Kidney glomerular epithelial cell (primary cell): ENCODE data around the gene MTHFS.
"Not testable (repeated sequence)": the region's sequence is repeated elsewhere in the genome, so short reads cannot be mapped to it uniquely, and the experiment has no call there.

Experiments used
- DNase-seq: peaks from one replicate; lab custom pipeline; 2025; lab: John Stamatoyannopoulos, UW

The MTHFS gene

DNA sequence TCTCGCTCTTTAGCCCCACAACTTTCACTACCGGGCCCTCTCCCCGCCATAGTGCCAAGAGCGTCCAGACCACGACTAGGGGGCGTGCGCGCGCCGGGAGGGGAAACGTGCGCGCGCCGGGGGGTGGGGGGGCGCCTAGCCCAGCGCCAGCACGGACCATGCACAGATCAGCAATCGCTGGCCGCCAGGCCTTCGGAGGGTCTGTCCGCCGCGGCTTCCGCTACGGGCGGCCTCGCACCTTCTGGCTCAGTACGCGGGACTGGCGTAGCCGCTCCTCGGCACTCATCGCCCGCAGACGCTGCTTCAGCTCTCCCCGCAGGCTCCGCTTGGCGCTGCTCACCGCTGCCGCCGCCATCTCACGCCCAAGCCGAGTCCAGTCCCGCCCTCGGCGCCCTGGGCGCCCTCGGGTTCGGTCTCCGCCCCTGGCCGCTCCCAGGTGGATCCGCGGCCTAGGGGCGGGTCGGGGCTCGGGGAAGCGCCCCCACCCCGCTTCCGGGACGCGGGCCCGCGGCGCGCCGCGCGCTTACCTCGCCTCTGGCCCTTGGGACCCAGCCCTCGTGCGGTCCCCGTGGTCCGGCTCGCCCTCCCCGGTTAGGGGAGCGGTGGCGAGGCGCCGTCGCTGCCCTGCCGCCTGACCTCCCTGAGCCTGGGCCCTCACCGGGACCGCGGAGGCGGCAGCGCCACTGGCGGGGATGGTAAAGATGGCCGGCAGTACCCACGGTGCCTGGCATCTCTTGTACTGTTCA lies at the start of gene MTHFS:
MTHFS (minus strand) TSS at position 381 of the 746 bp plus-strand sequence; CDS start at position 355, 26 bp downstream.
- peak; percentile 68 for DNase-seq

DNA sequence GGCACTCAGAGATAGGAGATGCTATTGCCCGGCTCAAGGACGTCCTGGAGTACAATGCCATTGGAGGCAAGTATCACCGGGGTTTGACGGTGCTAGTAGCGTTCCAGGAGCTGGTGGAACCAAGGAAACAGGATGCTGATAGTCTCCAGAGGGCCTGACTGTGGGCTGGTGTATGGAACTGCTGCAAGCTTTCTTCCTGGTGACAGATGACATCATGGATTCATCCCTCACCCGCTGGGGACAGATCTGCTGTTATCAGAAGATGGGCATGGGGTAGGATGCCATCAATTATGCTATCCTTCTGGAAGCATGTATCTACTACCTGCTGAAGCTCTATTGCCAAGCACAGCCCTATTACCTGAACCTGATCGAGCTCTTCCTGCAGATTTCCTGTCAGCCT lies 47.8 kb upstream of the MTHFS start:
- no peak for DNase-seq

DNA sequence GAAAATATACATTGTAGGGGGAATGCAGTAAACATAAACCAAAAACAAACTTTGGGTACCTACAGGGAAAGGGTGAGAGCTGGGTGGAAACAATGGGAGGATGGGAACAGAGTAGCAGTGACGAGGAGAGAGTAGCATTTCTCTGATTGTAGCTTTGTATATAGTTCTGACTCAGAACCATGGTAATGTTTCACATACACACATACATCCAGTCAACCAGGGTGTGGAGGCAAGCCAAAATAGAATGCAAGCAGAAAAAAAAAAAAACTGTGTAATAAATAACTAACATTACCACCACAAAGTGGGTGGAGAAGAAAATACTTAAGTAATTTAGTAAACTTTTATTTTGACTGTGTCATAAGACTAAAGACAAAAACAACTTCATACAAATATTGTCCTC lies 47.0 kb upstream of the MTHFS start:
- no peak for DNase-seq

DNA sequence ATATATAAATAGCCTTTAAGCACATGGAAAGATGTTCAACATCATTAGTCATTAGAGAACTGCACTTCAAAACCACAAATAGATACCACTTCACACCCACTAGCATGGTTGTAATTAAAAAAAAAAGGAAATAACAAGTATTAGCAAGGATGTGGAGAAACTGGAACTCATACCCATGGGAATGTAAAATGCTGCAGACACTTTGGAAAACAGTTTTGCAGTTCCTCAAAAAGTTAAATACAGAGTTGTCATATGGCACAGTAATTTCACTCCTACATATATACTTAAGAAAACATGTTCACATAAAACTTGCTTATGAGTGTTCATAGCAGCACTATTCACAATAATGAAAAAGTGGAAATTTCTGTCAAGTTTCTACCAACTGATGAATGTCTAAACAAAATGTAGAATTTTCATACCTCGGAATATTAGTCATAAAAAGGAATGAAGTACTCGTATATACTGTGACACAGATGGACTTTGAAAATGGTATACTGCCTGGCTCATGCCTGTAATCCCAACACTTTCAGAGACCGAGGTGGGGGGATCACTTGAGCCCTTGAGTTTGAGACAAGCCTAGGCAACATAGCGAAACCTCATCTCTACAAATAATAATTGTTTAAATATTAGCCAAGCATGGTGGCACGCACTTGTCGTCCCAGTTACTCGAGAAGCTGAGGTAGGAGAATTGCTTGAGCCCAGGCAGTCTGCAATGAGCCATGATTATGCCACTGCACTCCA lies 46.1 kb upstream of the MTHFS start:
- DNase-seq = peak; percentile 15

DNA sequence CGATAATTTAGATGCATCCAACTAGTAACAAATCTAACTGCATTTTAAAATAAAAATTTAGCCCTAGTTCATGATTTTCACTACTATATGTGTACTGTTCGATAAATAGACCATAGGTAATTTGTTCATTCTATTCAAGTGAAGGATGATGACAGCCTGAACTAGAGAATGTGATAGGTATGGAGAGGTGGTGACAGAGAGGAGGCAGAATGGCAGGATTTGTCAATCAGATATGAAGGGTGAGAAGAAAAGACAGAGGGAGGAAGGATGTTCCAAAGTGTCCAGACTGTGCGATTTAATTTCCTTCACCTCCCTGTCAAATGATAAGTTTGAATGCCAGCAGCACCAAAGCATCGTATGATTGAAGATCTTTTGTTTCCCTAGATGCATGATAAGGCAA lies 42.6 kb upstream of the MTHFS start:
- DNase-seq = no peak

DNA sequence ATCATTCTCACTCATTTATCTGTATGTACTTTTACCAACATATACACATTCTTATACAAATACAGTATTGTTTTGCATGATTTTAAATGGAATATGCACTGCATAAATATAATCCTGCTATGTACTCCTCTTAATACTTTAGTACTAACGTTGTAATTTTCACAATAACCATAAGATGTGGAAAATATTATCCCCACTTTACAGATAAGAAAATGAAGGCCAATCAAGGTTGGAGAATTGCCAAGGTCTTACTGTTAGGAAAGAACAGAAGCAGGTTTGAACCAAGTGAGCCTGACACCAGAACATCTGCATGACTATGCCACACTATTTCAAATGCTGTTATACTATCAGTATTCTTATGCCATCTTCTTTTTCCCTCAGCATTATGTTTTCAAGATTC lies 41.3 kb upstream of the MTHFS start:
- DNase-seq = no peak

DNA sequence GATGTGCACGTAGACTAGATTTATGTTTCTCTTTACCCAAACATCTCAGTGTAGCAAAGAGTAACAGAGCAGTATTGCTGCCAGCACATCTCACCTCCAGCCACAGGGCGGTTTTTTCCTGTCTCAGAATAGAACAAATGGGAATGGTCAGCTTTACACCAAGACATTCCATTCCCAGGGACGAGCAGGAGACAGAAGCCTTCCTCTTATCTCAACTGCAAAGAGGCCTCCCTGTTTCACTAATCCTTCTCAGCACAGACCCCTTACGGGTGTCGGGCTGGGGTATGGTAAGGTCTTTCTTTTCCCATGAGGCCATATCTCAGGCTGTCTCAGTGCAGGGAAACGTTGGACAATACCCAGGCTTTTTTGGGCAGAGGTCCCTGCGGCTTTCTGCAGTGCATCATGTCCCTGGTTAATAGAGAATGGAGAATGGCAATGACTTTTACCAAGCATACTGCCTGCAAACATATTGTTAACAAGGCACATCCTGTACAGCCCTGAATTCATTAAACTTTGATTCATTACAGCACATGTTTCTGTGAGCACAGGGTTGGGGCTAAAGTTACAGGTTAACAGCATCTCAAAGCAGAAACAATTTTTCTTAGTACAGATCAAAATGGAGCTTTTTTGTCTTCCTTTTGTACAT lies 38.9 kb upstream of the MTHFS start:
- DNase-seq = not testable (repeated sequence)

DNA sequence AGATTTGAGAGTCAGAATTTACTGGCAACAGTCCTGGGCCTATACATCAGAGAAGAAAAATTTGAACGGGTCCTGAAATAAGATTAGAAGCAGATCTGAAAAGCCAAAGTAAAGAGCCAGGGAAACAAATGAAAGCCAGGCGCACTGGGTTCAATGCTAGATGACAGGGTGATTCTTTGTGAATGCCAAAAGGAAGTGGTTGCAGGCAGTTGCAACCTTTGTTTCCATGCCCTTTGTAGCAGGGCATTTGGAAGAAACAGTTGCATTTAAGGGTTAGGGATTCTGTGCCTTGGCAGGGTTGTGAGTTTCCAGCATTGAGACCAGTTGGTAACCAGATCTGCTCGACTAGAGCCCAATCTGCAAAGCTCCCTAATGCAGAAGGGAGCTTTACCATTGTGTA lies 36.4 kb upstream of the MTHFS start:
- DNase-seq = no peak

DNA sequence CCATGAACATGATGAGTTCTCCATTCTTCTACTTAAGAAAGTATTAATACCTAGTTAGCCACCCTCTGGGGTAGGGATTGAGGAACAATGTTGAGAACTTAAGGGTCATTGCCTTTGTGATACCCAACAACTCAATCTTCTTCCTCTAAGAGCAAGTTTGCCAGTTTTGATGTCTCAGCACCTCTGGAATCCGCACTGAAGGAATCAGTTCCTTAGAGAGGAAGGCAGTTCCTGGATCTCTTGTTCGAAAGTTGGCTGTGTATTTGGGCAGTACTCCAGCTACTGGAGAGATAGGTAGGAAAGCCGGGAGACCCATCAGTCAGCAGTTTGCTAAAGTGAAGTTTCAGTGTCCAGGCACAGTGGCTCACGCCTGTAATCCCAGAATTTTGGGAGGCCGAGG lies 35.6 kb upstream of the MTHFS start:
- DNase-seq = no peak

DNA sequence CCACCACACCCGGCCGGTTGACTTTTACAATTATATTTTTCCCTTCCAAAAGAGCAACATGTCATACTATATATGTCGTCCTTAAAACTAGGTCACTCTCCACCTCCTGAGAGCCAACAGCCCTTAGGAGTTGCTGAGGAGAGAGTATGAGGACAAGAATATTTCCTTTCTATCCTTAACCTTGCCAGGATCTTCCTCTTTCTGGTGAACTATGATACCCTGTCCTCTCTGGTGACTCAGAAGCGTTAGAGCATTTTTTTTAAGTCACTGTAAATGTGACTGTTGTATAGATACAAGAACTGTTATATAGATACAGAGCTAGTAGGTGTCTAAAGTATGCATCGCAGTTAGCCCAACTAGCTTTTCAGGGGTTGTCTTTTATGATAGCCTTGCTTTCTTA lies 33.7 kb upstream of the MTHFS start:
- no peak for DNase-seq

DNA sequence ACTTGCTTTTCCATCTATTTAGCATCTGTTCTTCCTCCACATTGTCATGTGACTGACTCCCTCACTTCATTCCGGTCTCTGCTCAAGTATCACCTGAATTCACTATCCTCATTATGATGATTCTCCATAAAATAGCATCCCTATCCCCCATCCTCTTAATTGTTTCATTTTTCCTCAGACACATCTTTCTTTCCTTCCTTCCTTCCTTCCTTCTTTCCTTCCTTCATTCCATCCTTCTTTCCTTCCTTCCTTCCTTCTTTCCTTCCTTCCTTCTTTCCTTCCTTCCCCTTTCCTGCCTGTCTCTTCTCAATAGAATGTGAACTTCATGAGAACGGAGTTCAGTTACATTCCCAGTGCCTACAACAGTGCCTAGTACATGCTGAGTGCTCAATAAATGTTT lies 32.6 kb upstream of the MTHFS start:
- no peak for DNase-seq

DNA sequence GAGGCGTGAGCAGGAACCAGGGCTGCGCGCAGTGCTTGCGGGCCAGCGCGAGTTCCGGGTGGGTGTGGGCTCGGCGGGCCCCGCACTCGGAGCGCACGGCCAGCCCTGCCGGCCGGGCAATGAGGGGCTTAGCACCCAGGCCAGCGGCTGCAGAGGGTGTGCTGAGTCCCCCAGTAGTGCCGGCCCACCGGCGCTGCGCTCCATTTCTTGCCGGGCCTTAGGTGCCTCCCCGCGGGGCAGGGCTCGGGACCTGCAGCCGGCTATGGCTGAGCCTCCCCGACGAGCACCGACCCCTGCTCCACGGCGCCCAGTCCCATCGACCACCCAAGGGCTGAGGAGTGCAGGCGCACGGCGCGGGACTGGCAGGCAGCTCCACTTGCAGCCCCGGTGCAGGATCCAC lies 29.3 kb upstream of the MTHFS start:
- not testable (repeated sequence) for DNase-seq

DNA sequence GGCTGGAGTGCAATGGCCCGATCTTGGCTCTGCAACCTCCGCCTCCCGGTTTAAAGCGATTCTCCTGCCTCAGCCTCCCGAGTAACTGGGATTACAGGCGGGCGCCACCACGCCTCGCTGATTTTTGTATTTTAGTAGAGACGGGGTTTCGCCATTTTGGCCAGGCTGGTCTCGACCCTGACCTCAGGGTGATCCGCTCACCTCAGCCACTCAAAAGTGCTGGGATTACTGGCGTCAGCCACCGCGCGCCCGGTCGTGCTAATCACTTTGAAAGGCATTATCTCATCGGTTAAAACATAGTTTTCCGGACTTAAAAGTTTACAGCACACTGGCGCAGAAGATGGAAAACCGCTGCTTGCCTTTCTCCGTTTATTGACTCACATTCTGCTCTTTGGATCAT lies 27.6 kb upstream of the MTHFS start:
- no peak for DNase-seq

DNA sequence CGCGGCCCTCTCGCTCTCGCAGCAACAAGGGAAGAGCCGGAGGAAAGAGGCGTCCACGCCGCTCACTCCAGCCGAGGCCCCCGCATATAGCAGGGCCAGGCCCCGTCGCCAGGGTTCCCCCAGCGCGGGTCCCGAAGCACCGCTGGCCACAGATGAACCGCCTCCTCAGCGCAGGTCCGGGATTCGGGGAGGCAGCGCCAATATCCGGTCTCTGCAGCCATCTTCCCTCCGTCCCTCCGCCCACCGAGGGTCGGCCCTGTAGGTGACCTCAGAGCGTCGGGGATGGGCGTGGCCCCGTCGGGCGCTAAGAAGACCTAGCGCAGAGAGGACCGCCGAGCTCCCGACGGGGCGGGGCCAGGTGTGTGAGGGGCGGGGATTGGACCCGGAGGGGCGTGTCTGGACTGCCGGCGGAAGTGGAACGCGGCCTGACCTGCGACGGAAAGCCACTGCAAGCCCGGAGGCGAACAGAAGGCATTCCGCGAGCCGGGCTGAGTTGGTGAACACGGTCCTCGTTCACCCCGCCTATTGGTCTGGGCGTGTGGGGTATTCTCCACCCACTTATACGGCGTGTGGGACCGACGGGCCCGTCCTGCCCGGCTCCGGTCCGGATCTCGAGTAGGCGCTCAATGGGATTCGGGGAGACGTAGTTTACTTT lies 26.8 kb upstream of the MTHFS start:
- peak; percentile 98 for DNase-seq

DNA sequence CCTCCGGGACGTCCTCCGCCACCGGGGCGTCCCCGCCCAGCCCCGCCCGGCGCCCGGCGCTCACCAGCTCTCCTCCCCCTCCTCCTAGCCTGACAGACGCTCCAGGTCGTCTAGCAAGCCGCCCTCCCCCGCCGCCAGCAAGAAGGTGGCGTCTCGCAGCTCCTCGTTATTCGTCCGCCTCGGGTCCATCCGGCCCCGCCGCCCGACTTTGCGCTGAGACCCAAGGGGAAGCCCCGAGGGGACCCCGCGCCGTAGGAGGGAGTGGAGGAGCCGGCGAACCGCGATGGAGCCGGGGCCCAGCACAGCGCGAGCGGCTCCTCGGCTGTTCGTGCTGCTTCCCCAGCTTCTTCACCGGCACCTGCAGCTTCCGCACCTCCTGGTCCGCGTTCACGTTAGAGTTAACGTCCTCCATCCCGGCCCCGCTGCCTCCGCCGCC lies 26.3 kb upstream of the MTHFS start:
- DNase-seq = peak; percentile 57

DNA sequence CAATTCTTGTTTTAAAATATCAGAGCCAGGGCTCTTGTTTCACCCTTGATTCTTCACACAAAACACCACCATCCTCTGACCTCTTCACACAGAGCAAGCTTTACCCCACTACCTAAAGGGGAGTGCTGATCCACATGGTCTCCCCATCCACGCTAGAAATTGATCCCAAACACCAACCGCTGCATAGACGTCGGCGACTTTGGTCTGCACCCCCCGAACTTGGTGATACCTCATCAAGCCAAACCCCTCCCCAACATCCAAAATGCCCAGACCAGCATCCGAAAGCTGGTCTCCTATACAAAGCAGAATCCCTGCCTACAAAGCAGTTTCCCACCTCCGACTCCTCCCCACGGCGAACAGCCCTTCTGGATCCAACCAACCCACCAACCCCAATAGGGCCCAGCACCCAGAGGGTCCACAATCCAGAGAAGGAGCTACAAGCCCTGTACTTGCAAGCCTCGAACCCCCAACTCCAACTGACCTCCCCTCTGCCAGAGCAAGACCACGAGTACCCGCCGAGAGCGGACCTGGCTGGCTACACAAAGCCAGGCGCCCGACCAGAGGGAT lies 25.8 kb upstream of the MTHFS start:
- no peak for DNase-seq

DNA sequence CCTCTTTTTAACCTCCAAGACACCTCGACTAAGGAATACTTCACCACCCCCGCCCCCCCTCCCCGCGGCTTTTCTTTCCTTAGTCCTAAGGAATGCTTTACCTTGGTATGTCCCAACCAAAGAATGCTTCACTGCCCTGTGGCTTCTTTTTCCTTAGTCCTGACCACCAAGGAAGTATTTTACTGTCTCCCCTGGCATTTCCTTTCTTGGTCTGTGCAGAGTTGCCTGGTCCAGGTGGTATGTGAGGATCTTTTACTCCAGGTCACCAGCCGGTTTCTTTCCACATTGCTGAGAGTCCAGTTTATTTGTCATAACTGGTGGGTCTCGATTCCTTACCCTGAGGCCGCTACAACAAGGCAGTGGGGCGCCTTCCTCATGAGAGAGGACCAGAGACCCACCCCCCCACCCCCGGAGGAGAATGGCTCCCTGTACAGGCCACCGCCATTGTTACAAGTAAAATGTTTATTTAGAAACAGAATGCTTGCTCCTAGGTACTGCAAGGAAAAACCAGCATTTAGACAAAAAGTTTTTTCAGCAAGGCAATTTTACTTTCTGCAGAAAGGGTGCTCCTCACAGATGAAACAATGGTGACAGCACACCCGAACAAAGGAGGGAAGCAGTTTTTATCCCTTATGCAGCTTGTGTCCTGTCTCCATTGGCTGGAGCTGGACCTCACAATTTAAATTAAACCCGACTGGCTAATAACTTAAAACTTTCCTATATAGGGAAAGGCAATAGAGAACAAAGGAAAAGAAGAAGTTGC lies 23.1 kb upstream of the MTHFS start:
- DNase-seq = no peak

DNA sequence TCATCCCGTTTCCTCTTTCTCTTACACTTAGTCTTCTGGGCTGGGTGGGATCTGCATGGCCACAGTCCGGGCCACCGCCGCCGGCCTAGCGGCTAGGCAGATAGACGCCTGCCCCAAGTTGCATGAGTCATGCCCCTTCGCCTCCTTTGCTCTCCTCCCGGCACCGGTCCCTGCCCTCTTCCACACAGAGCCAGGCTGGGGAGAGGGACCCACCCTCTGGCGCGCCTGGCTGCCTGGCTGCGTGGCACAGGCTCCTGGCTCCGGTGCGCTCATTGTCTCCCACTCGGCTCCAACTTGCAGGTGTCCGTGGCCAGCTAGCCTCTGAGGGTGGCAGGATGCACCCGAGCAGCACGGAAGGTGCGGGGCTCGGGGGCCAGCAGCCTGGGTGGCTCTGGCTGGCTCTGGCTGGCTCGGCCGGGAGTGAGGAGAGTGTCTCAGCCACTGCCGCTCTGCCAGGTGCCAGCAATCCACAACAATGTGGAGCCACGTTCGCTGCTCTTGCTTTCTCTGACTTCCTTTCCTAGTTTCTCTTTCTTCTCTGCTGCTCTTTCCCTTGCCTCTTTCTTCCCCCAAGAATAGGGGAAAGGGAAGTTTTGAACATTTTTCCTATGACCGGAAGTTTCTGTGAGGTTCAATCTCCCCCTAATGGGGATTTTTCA lies 22.4 kb upstream of the MTHFS start:
- no peak for DNase-seq

DNA sequence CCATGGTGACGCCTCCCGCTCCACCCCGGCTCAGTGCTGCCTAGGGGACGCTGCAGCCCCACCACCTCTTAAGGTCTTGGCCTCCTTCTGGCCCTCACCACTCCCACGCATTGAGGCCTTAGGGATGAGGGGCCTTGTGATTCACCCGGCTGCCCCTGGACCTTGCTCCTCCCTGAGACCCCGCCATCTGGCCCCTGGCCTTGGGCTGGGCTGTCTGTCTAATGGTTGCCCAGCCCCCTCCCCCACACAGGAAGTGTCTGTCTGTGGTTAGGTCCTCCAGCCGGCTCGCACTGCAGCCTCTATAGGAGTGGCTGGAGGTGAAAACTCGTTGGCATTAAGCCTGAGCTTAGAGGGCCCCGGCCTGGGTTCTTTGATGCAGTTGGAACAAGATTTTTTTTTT lies 21.5 kb upstream of the MTHFS start:
- no peak for DNase-seq

DNA sequence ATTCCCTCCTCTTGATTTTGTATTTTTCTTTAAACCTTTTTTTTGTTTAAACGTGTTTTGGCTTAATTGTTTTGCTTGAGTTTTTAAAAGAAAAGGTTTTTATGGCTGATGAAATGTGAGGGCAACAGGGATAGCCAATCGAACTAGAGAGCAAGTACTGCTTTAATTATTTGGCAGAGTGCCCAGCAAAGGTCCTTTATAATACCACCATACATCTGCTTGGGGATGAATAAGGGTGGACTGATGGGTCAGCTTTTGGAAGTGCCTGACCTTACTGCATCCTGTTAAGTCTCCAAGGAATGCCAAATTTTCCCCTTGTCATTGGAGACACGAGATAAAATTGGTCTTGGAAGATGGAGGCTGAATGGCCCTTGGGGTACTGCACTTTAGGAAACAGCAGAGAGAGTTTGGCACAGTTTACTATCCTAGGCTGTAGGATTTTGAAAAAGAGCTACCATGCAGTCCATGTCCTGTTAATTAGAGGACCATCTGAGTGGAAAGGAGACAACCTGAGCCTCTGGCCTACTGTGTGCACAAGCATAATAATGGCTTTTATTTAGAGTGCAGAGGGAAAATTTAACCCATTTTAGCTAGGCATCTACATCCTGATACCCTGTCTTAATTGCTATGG lies 19.8 kb upstream of the MTHFS start:
- no peak for DNase-seq
